Activated T-cell treated with anti-CD3 and anti-CD28 coated beads, Interleukin-2, amount 50 U/mL, for 48 hours (primary cell): ENCODE measurements around the gene MCRIP1.

Experiments
- DNase-seq, 2 experiments: peaks; one replicate each; pipeline ENCODE4 v3.0.0-alpha.2; 2020

The MCRIP1 gene

GRCh38 chr17:81860756-81861568 is 27.9 kb upstream of the MCRIP1 start:
- peak; percentile 100 for DNase-seq

- DNase-seq, result peak; percentile 34 to 43
These were observed 27.0 kb upstream of the MCRIP1 start, which contains the start of gene P4HB for GRCh38 chr17:81859906-81860755. Gene P4HB (minus strand): TSS chr17:81860535. CDS start chr17:81860471, 64 bp downstream.

GRCh38 chr17:81858967-81859905 is 26.1 kb upstream of the MCRIP1 start:
- DNase-seq, result no peak

GRCh38 chr17:81858170-81858966 is 25.3 kb upstream of the MCRIP1 start:
- no peak for DNase-seq

- DNase-seq, result no peak
These were observed 22.1 kb upstream of the MCRIP1 start for GRCh38 chr17:81854974-81855774.

- DNase-seq, result no peak
These were observed 19.1 kb upstream of the MCRIP1 start for GRCh38 chr17:81852237-81852636.

GRCh38 chr17:81851423-81851822 is 18.3 kb upstream of the MCRIP1 start:
- no peak for DNase-seq

- no peak for DNase-seq
These were observed 16.4 kb upstream of the MCRIP1 start for GRCh38 chr17:81849457-81849856.

- no peak for DNase-seq
These were observed 13.9 kb upstream of the MCRIP1 start for GRCh38 chr17:81846743-81847689.

- no peak for DNase-seq
These were observed 13.0 kb upstream of the MCRIP1 start for GRCh38 chr17:81845881-81846742.

- DNase-seq, result no peak
These were observed 12.3 kb upstream of the MCRIP1 start for GRCh38 chr17:81845361-81845760.

GRCh38 chr17:81844887-81845286 is 11.8 kb upstream of the MCRIP1 start:
- DNase-seq, result no peak

- DNase-seq, result no peak
These were observed 11.3 kb upstream of the MCRIP1 start for GRCh38 chr17:81844327-81844851.

GRCh38 chr17:81843713-81844326 is 10.7 kb upstream of the MCRIP1 start:
- DNase-seq, result no peak

GRCh38 chr17:81842725-81843504 is 9.8 kb upstream of the MCRIP1 start:
- DNase-seq, result no peak

- no peak for DNase-seq
These were observed 9.3 kb upstream of the MCRIP1 start for GRCh38 chr17:81842378-81842724.

- no peak for DNase-seq
These were observed 8.8 kb upstream of the MCRIP1 start for GRCh38 chr17:81841866-81842265.
